Tibial artery (tissue), 4 donors: ENCODE data around the gene MAP1LC3B.

Experiments used
- DNase-seq, 2 donors: peaks; one replicate each; pipeline ENCODE4 v3.0.0-alpha.2; 2019
- H3K27ac ChIP-seq, 2 donors: fragments of 200-600 bp; sonication (generic) in 1 of 2; 1 replicate in 1 of 2; 2 replicates in 1 of 2; pipeline ENCODE4 v1.5.1; 2018 to 2019; ENCODE audit warnings: mild to moderate bottlenecking in 1 of 2
- H3K27me3 ChIP-seq, 2 donors: fragments of 200-600 bp; sonication (generic) in 1 of 2; one replicate each; pipeline versions ENCODE4 v1.5.1 to v1.6.0; 2016 to 2019
- H3K36me3 ChIP-seq, 3 donors: fragments of 200-600 bp; sonication (generic) in 2 of 3; one replicate each; pipeline ENCODE4 v1.5.1; 2016 to 2019; ENCODE audit warnings: mild to moderate bottlenecking in 2 of 3
- H3K4me1 ChIP-seq, 4 donors: fragments of 200-600 bp; sonication (generic) in 2 of 4; 1 replicate in 3 of 4; 2 replicates in 1 of 4; pipeline ENCODE4 v1.5.1; 2016 to 2019
- H3K4me3 ChIP-seq, 2 donors: fragments of 200-600 bp; sonication (generic) in 1 of 2; 1 replicate in 1 of 2; 2 replicates in 1 of 2; pipeline ENCODE4 v1.5.1; 2018 to 2019; ENCODE audit warnings: mild to moderate bottlenecking in 2 of 2
- H3K9me3 ChIP-seq, 3 donors: fragments of 200-600 bp; sonication (generic) in 1 of 3; one replicate each; pipeline ENCODE4 v1.5.1; 2016 to 2019
- intact Hi-C: fragments of 100-400 bp; cut with DNase I; formaldehyde crosslinking; loops from one replicate; pipeline ENCODE4 v1.15.0; 2023; ENCODE audit warnings: low total_unique reads
- TF ChIP-seq, protein P1 (sequence below), 2 experiments: fragments of 200-600 bp in 1 of 2; fragments of 450-650 bp in 1 of 2; IDR thresholded peaks; one replicate each; pipeline ENCODE4 v1.5.1; 2017 to 2019; ENCODE audit warnings: antibody characterized with exemption in 2 of 2, mild to moderate bottlenecking in 1 of 2, moderate library complexity in 1 of 2

Gene MAP1LC3B

DNA sequence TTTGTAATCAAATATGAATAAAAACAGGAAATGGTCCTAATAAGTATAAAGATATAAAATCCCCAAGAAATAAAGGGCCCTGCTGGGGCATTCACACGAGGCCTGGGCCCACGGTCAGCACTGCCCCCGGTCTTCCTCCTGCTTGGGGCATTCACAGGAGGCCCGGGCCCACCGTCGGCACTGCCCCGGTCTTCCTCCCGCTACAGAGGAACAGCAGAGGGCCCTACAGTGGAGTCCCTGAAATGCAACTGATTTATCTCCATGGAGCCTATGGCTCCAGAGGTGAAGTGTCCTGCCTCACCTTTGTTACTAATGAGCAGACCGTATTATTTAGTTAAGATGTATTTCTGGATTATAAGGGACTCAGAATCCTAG lies 46.5 kb downstream of the MAP1LC3B start:
- Histone ChIP-seq H3K9me3 (no peaks in the 10 kb centered on the region), H3K4me1 (peaks cover 0 to 22% (median 13%) of the 10 kb centered on the region in 4 donors), H3K4me3 (no peak overlapping the region), H3K27ac (no peak overlapping the region), H3K27me3 (no peaks in the 10 kb centered on the region), H3K36me3 (peaks cover 0 to 9% (median 3%) of the 10 kb centered on the region in 3 donors)
- no peak for DNase-seq
- intact Hi-C loops = no loop called here
- TF ChIP-seq, protein P1, sequence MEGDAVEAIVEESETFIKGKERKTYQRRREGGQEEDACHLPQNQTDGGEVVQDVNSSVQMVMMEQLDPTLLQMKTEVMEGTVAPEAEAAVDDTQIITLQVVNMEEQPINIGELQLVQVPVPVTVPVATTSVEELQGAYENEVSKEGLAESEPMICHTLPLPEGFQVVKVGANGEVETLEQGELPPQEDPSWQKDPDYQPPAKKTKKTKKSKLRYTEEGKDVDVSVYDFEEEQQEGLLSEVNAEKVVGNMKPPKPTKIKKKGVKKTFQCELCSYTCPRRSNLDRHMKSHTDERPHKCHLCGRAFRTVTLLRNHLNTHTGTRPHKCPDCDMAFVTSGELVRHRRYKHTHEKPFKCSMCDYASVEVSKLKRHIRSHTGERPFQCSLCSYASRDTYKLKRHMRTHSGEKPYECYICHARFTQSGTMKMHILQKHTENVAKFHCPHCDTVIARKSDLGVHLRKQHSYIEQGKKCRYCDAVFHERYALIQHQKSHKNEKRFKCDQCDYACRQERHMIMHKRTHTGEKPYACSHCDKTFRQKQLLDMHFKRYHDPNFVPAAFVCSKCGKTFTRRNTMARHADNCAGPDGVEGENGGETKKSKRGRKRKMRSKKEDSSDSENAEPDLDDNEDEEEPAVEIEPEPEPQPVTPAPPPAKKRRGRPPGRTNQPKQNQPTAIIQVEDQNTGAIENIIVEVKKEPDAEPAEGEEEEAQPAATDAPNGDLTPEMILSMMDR (IDR thresholded peaks at IDR 0.05) = no peak

DNA sequence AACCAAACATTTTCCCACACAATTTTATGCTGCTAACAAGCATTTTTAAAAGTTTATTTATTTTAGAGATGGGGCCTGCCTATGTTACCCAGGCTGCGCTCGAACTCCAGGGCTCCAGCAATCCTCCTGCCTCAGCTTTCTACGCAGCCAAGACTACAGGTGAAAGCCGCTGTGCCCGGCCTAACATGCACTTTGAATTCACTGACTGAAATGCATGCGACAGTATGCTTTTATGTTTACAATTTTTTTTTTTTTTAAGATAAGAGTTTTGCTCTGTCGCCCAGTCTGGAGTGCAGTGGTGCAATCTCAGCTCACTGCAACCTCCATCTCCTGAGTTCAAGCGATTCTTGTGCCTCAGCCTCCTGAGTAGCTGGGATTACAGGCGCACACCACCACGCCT lies 47.8 kb downstream of the MAP1LC3B start:
- intact Hi-C loops = no loop called here
- H3K9me3 ChIP-seq = no peaks in the 10 kb centered on the region
- H3K27me3 ChIP-seq = no peaks in the 10 kb centered on the region
- peaks cover 0 to 20% (median 13%) of the 10 kb centered on the region in 4 donors for H3K4me1 ChIP-seq
- H3K4me3 ChIP-seq = no peak overlapping the region
- DNase-seq = no peak
- TF ChIP-seq, protein P1 (IDR thresholded peaks at IDR 0.05) = no peak
- H3K36me3 ChIP-seq = peaks cover 0 to 12% (median 9%) of the 10 kb centered on the region in 3 donors
- H3K27ac ChIP-seq = no peak overlapping the region

DNA sequence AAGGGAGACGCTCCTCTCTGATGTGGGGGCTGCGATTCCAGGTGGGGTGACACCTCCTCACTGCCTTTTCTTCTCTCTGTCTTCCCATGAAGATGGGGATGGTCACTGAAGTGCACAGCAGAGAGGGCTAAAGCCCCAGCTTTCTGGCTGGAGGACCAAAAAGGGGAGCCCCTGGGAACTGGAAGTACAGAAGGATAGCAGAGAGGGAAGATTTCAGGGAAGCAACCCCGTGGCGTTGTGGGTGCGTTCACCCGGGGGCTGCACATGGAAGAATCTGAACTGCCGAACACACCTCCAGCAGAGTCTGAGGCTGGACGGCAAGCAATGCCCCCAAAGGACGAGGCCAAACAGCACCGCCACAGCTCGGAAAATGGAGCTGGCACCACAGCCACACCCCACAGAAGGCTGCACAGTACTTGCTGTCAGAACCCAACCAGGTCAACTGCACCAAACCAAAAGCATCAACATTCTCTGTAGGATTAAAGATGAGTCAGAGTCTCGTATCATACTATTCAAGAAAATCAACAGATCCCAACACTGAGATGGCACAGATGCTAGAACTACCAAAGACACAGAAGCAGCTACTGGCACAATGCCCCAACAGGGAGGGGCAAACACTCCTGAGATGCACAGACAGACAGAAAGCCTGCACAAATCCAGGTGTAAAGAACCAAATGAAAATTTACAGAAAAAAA lies 49.9 kb downstream of the MAP1LC3B start:
- intact Hi-C loops = no loop called here
- Histone ChIP-seq H3K4me3 (no peak overlapping the region), H3K27me3 (no peaks in the 10 kb centered on the region), H3K4me1 (no peaks in the 10 kb centered on the region), H3K36me3 (peaks cover 5 to 19% (median 15%) of the 10 kb centered on the region in 3 donors), H3K27ac (no peak overlapping the region), H3K9me3 (no peaks in the 10 kb centered on the region)
- TF ChIP-seq, protein P1 (IDR thresholded peaks at IDR 0.05) = no peak
- DNase-seq = no peak

DNA sequence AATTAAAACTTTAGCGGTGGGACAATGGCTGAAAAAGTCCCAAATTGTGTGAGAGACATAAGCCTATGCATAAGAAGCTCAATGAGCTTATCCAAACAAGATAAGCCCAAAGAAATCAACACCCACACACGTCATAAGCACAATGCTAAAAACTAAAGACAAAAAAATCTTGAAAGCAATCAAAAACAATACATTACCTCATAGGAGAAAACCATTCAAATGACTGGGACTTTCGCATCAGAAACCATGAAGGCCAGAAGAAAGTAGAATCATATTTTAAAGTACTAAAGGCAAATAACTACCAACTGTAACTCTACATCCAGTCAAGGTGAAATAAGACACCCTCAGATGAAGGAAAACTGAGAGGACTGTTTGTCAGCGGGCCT lies 50.4 kb downstream of the MAP1LC3B start:
- TF ChIP-seq, protein P1 (IDR thresholded peaks at IDR 0.05) = no peak
- Histone ChIP-seq H3K27me3 (no peaks in the 10 kb centered on the region), H3K36me3 (peaks cover 8 to 25% (median 19%) of the 10 kb centered on the region in 3 donors), H3K9me3 (no peaks in the 10 kb centered on the region), H3K4me3 (no peak overlapping the region), H3K27ac (no peak overlapping the region), H3K4me1 (no peaks in the 10 kb centered on the region)
- DNase-seq = no peak
- intact Hi-C loops = no loop called here

DNA sequence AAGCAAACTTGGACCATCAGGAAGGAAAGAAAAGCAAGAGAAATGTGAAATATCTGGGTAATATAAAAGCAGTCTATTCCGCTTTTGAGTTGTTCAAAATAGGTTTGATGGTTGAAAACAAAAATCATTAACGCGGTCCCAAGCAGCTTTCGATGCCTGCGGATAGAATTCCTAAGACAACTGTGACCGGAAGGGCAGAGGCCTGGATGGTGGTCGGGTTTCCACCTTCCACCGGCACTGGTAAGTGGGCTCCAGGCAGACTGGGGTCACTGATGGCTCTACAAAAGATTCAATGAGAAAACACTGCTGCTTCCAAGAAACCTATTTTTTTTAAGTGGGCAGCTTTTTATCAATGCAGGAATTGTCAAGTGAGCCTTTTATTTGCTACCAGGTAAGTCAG lies 50.9 kb downstream of the MAP1LC3B start:
- peaks cover 8 to 29% (median 23%) of the 10 kb centered on the region in 3 donors for H3K36me3 ChIP-seq
- H3K4me3 ChIP-seq = no peak overlapping the region
- TF ChIP-seq, protein P1 (IDR thresholded peaks at IDR 0.05) = no peak
- H3K9me3 ChIP-seq = no peaks in the 10 kb centered on the region
- no peaks in the 10 kb centered on the region for H3K4me1 ChIP-seq
- DNase-seq = no peak
- no peaks in the 10 kb centered on the region for H3K27me3 ChIP-seq
- intact Hi-C loops = no loop called here
- H3K27ac ChIP-seq = no peak overlapping the region
